Rectal smooth muscle tissue (tissue), 1 donor: ENCODE measurements around the gene DESI1.
"Not testable (repeated sequence)": the region's sequence is repeated elsewhere in the genome, so short reads cannot be mapped to it uniquely, and the experiment has no call there.

Experiments
- H3K27ac ChIP-seq: one replicate; pipeline ENCODE4 v1.7.0; 2013; ENCODE audit warnings: low read depth, low read length, inconsistent platforms
- H3K27me3 ChIP-seq: one replicate; pipeline ENCODE4 v1.7.0; 2013; ENCODE audit warnings: low read length; ENCODE audit not compliant: control insufficient read depth, insufficient read depth
- H3K36me3 ChIP-seq: one replicate; pipeline ENCODE4 v1.7.0; 2013; ENCODE audit warnings: low read length; ENCODE audit not compliant: control insufficient read depth, insufficient read depth
- H3K4me1 ChIP-seq: one replicate; pipeline ENCODE4 v1.7.0; 2013; ENCODE audit warnings: low read length; ENCODE audit not compliant: control insufficient read depth, insufficient read depth
- H3K4me3 ChIP-seq: one replicate; pipeline ENCODE4 v1.7.0; 2013; ENCODE audit warnings: low read length
- H3K9ac ChIP-seq: one replicate; pipeline ENCODE4 v1.7.0; 2013; ENCODE audit warnings: low read length

DESI1 gene

GRCh38 chr22:41650821-41651220, 30.0 kb upstream of the DESI1 start:
- Histone ChIP-seq H3K36me3 (peaks cover 42% of the 10 kb centered on the region), H3K4me3 (no peak overlapping the region), H3K9ac (no peak overlapping the region)

GRCh38 chr22:41650229-41650628, 29.4 kb upstream of the DESI1 start:
- Histone ChIP-seq H3K36me3 (peaks cover 42% of the 10 kb centered on the region), H3K9ac (no peak overlapping the region), H3K27ac (no peak overlapping the region), H3K4me3 (no peak overlapping the region), H3K4me1 (no peaks in the 10 kb centered on the region), H3K27me3 (no peaks in the 10 kb centered on the region)

More at GRCh38 chr22:41650821-41651220, 30.0 kb upstream of the DESI1 start:
- Histone ChIP-seq H3K4me1 (no peaks in the 10 kb centered on the region), H3K27me3 (no peaks in the 10 kb centered on the region), H3K27ac (no peak overlapping the region)

GRCh38 chr22:41648432-41648831, 27.6 kb upstream of the DESI1 start:
- Histone ChIP-seq H3K9ac (no peak overlapping the region), H3K27me3 (no peaks in the 10 kb centered on the region), H3K27ac (no peak overlapping the region), H3K4me1 (no peaks in the 10 kb centered on the region), H3K36me3 (peaks cover 32% of the 10 kb centered on the region), H3K4me3 (no peak overlapping the region)

- no peak overlapping the region for H3K27ac ChIP-seq
- H3K36me3 ChIP-seq: peaks cover 26% of the 10 kb centered on the region
- no peaks in the 10 kb centered on the region for H3K27me3 ChIP-seq
- no peak overlapping the region for H3K4me3 ChIP-seq
- H3K9ac ChIP-seq: no peak overlapping the region
- H3K4me1 ChIP-seq: no peaks in the 10 kb centered on the region
Observed at GRCh38 chr22:41647771-41648170, 26.9 kb upstream of the DESI1 start.

GRCh38 chr22:41642331-41643110, 21.7 kb upstream of the DESI1 start:
- peaks cover 28% of the 10 kb centered on the region for H3K36me3 ChIP-seq
- H3K4me3 ChIP-seq: no peak overlapping the region
- no peak overlapping the region for H3K27ac ChIP-seq
- no peaks in the 10 kb centered on the region for H3K4me1 ChIP-seq
- no peaks in the 10 kb centered on the region for H3K27me3 ChIP-seq
- H3K9ac ChIP-seq: no peak overlapping the region

GRCh38 chr22:41641854-41642253, 21.0 kb upstream of the DESI1 start:
- no peak overlapping the region for H3K9ac ChIP-seq
- no peak overlapping the region for H3K27ac ChIP-seq
- H3K4me1 ChIP-seq: no peaks in the 10 kb centered on the region
- no peaks in the 10 kb centered on the region for H3K27me3 ChIP-seq
- H3K36me3 ChIP-seq: peaks cover 30% of the 10 kb centered on the region
- no peak overlapping the region for H3K4me3 ChIP-seq

GRCh38 chr22:41638748-41639147, 17.9 kb upstream of the DESI1 start:
- H3K36me3 ChIP-seq: peaks cover 28% of the 10 kb centered on the region
- no peaks in the 10 kb centered on the region for H3K27me3 ChIP-seq
- no peak overlapping the region for H3K9ac ChIP-seq
- no peak overlapping the region for H3K4me3 ChIP-seq
- no peak overlapping the region for H3K27ac ChIP-seq
- no peaks in the 10 kb centered on the region for H3K4me1 ChIP-seq

- no peak overlapping the region for H3K4me3 ChIP-seq
- no peak overlapping the region for H3K27ac ChIP-seq
- H3K4me1 ChIP-seq: no peaks in the 10 kb centered on the region
- peaks cover 28% of the 10 kb centered on the region for H3K36me3 ChIP-seq
- no peaks in the 10 kb centered on the region for H3K27me3 ChIP-seq
- H3K9ac ChIP-seq: no peak overlapping the region
Observed at GRCh38 chr22:41638124-41638523, 17.3 kb upstream of the DESI1 start.

- H3K27me3 ChIP-seq, H3K9ac ChIP-seq, H3K27ac ChIP-seq, H3K4me1 ChIP-seq, H3K4me3 ChIP-seq: not testable (repeated sequence)
- peaks cover 26% of the 10 kb centered on the region for H3K36me3 ChIP-seq
Observed at GRCh38 chr22:41637623-41638022, 16.8 kb upstream of the DESI1 start.

GRCh38 chr22:41636467-41636866, 15.6 kb upstream of the DESI1 start:
- H3K9ac ChIP-seq: no peak overlapping the region
- no peaks in the 10 kb centered on the region for H3K4me1 ChIP-seq
- no peak overlapping the region for H3K27ac ChIP-seq
- peaks cover 20% of the 10 kb centered on the region for H3K36me3 ChIP-seq
- no peaks in the 10 kb centered on the region for H3K27me3 ChIP-seq
- H3K4me3 ChIP-seq: no peak overlapping the region

GRCh38 chr22:41634610-41635009, 13.8 kb upstream of the DESI1 start:
- peaks cover 18% of the 10 kb centered on the region for H3K36me3 ChIP-seq
- H3K27ac ChIP-seq, H3K4me3 ChIP-seq, H3K9ac ChIP-seq, H3K4me1 ChIP-seq, H3K27me3 ChIP-seq: not testable (repeated sequence)

GRCh38 chr22:41631615-41632014, 10.8 kb upstream of the DESI1 start:
- not testable (repeated sequence) for H3K27me3 ChIP-seq, H3K4me1 ChIP-seq, H3K27ac ChIP-seq, H3K4me3 ChIP-seq, H3K9ac ChIP-seq
- H3K36me3 ChIP-seq: peaks cover 17% of the 10 kb centered on the region

GRCh38 chr22:41631115-41631514, 10.3 kb upstream of the DESI1 start:
- H3K4me3 ChIP-seq, H3K27ac ChIP-seq, H3K4me1 ChIP-seq, H3K9ac ChIP-seq, H3K27me3 ChIP-seq: not testable (repeated sequence)
- H3K36me3 ChIP-seq: peaks cover 13% of the 10 kb centered on the region
